OCI-M1 (cell line): ENCODE measurements around the gene FAAP100.

Experiments used
- DNase-seq: peaks from one replicate; lab custom pipeline; 2025; lab: John Stamatoyannopoulos, UW

Gene FAAP100

DNA sequence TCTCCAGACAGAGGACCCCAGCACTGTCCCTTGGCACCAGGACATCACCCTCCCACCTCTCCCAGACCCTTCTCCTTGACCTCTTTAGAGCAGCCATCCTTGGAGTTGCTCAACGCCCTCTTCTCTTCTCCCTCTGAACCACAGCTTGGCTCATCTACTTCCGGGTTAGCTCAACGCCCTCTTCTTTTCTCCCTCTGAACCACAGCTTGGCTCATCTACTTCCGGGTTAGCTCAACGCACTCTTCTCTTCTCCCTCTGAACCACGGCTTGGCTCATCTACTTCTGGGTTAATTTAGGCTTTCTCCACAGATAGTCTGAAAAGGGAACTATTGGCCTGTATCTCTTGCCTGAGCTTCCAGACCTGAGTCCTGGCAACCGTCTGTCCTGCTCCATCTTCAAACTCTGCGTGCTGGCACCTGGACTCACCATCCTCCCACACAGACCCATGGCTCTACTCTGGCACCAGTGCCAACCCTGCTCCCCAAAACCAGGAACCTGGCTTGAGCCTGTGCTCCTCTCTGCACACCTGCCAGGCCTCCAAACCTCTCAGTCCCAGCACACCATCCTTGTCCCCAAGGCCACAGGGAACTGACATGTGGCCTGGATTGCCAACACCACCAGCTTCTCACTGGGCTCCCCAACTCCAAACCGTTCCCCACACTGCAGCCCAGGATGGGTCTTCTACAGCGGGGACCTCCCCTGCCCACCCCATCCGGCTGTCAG lies 25.3 kb upstream of the FAAP100 start:
- DNase-seq: no peak

- DNase-seq: no peak
These were observed 24.6 kb upstream of the FAAP100 start for GRCh38 chr17:81576621-81577277.

GRCh38 chr17:81575836-81576235 lies 23.7 kb upstream of the FAAP100 start:
- DNase-seq: no peak

DNA sequence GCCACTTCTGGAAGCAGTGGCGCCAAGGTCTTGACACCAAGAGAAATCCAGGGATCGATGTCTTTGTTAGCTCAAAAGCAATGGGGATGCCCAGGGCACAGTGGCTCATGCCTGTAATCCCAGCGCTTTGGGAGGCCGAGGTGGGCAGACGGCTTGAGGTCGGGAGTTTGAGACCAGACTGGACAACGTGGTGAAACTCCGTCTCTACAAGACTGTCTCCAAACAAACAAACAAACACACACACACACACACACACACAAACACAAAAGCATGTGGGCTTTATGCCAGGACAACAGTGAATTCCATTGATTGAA lies 22.4 kb upstream of the FAAP100 start:
- DNase-seq: no peak

DNA sequence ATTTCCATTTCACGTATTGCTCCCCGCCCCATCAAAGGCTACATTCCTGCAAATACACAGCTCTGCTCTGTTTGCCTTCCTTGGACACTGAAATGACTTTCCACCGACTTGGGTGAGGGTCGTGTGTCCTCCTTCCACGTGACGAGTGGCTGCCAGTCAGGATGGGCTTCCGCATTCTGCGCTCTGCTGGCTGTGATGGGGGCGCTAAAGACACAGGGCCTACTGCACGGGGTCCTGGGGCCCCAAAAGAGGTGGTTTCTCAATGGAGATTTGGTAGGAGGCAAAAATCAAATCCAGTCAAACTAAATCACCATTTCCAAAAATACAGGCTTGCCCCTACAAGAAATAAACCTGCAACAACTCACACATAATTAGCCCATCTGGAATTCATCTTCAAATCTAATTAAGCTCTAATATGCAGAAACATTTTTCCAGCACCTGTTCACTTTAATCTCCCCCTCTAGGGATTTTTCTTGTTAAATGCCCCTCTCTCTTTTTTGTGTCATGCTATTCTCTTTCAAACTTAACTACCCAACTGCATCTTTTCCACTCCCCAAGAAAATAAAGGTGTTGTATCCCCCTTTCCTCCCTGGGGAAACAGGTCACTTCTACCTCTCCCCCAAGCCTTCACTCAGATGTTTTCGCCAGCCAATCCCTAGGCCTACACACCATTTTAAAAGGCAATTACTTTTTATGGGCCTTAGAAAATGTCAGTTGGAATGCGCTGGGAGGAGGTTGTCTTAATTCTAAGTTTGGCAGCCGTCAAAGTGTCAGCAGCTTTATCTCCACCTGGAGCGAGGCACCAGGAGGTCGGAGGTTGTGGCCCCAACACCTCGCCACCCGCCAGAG lies 21.9 kb upstream of the FAAP100 start:
- DNase-seq: no peak

DNA sequence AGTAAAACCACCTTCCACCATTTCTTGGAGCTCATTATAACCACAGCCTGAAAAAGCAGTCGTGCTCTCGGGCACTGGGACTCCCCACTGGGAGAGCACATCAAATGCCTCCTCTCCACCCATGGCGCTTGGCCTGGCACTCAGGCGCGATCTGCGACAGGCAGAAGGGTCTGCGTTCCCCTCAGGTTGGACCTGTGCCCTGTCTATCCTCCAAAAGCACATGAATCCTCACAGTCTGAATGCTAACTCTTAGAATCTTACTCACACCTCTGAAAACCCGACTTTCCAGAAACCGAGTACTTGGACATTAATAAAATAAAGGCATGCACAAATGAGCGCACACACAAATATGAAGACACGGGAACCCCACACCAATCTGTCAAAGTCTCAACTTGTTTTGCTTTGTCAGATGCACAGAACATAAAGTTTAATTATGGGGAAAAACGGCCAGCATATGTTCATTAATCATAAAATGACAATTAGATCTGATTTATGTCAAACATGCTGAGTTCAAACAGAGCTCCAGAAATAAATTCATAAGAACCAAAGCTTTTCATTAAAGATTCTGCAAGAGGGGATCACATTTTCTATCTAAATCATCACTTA lies 20.5 kb upstream of the FAAP100 start:
- no peak for DNase-seq

- DNase-seq: no peak
These were observed 18.8 kb upstream of the FAAP100 start for GRCh38 chr17:81570964-81571363.

DNA sequence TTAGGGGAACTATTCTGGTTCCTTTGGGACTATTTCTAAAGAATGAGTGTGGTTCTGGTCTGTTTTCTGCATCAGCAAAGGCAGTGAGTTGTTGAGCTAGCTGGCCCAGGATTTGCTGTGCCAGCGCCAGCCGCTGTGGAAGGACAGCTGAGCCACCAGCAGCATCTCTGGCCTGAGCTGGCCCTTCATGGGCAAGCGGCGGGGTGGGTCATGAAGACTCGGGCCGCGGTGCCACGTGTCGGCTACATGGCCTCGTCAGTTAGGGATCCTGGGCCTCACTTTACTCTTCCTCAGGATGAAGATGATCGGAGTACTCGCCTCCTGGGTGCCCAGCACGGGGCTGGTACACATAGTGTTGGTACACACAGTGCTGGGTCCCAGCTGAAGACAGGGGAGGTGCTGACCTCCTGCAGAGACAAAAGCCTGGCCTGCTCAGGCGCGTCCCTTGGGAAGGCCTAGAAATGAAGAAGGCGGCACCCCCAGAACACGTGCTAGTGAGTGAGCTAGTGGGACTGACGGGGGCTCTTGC lies 17.9 kb upstream of the FAAP100 start:
- no peak for DNase-seq

DNA sequence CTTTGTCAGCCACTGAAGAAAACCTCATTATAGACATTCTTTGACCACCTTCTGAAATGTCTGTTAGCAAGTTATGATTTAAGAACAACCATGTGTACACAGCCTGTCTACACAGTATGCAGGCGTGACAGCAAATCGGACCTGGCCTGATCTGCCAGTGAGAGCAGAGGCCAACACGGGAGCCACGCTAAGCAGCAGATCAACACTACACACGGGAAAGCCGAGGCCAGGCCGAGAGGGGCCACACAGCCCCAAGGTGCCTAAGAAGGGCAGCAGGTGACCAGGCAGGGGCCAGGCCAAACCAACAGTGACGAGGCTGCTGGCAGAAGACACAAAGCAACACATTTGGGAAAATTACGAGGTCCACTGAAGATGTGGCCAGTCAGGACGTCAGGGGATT lies 16.3 kb upstream of the FAAP100 start:
- no peak for DNase-seq

GRCh38 chr17:81567191-81567590 lies 15.0 kb upstream of the FAAP100 start:
- no peak for DNase-seq

DNA sequence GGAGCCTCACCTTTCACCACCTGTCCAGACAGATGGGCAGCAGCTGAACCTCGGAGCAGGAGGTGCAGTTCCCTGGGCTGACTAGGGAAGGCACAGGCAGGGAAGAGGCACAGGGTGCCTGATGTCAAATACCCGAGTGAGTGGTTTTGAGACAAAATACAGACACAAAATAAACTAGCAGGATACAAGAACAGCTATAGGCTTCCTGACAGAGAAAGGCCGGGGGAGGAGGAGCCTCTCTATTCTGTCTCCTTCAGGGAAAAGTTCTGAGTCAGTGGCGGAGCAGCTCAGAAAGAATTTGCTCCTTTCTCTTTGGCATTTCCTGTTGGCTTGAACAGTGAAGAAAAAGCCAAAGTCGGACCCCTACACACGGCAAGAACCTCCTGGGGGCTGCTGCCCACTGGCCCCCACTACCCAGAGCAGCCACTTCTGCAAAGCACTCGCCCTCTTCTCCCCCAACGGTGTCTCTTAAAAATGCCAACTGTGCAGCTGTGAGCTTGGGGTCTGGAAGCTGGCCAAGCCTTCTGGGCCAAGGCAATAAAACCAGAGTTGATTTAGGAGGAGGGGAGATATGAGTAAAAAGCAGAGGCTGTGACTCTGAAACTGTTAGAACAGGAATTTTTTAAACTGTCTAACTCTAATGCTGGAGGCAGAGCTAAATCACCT lies 14.4 kb upstream of the FAAP100 start:
- no peak for DNase-seq

- no peak for DNase-seq
These were observed 13.1 kb upstream of the FAAP100 start for GRCh38 chr17:81565231-81565630.

GRCh38 chr17:81564778-81565177 lies 12.6 kb upstream of the FAAP100 start:
- no peak for DNase-seq

GRCh38 chr17:81563861-81564586 lies 11.9 kb upstream of the FAAP100 start:
- no peak for DNase-seq

GRCh38 chr17:81561494-81561885 lies 9.3 kb upstream of the FAAP100 start:
- DNase-seq: no peak

- no peak for DNase-seq
These were observed 7.0 kb upstream of the FAAP100 start for GRCh38 chr17:81558941-81559806.

GRCh38 chr17:81558115-81558468 lies 5.9 kb upstream of the FAAP100 start:
- no peak for DNase-seq

- DNase-seq: no peak
These were observed 5.3 kb upstream of the FAAP100 start for GRCh38 chr17:81557276-81558114.

DNA sequence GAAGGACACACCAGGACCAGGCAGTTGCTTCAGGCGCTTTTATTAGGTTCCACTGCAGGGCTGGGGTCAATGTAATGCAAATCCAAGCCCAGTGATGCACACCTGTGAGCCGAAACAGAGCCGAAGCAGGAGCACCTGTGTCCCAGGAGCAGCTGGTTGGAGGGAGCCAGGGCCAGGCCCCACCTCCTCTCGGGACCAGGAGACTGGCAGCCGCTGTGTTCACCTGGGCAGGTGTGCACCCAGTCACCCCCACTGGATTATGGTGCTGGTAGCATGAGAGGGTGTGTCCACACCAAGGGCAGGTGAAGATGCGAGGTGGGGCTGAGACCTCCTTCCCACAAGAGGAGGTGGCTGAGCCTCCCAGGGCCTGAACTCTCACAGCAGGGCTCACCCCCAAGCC lies 4.7 kb upstream of the FAAP100 start:
- no peak for DNase-seq
